Measurements from ENCODE around the gene MASP2.
"Not testable (repeated sequence)": the region's sequence is repeated elsewhere in the genome, so short reads cannot be mapped to it uniquely, and the experiment has no call there.

Gene MASP2

DNA sequence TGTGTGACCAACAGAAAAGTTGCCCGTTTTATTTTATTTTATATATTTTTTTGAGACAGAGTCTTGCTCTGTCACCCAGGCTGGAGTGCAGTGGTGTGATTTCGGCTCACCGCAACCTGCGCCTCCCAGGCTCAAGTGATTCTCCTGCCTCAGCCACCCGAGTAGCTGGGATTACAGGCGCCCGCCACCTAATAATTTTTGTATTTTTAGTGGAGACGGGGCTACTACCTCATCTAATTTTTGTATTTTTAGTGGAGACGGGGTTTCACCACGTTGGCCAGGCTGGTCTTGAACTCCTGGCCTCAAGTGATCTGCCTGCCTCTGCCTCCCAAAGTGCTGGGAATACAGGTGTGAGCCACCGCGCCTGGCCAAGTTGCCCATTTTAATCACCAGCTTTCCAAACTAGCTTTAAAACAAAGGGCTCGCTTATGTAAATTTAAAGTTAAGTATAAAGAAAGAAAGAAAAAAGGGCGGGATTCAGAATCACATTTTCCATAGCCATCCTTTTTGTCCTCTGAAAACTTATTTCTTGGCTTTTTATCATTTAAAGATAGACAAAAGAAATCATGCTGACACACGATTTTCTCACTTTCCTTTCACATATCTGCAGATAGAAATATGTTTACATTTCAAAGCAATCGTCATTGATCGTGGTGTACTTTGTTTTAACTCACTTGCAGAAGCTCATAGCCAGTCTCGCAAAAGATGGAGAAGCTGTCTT is 9.9 kb downstream of the MASP2 start:
- DNase-seq: not testable (repeated sequence)

DNA sequence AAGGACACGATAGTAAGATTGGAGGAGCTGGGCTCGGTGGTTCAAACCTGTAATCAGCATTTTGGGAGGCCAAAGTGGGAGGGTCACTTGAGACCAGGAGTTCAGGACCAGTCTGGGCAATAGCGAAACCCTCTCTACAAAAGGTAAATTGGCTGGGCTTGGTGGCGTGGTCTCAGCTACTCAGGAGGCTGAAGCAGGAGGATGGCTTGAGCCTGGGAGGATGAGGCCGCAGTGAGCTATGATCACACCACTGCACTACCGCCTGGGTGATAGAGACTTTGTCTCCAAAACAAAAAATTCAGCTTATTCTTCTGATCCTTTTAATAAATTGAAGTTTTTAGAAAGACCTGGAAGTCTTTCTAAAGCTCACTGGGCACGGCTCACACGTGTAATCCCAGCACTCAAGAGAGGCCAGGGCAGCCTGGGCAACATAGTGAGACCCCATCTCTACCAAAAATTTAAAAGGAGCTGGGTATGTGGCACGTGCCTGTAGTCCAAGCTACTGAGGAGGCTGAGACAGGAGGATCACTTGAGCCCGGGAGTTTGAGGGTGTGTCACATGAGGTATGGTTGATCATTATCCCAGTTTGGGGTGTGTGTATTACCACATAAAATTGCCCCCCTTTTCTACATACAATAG is 15.3 kb downstream of the MASP2 start:
- DNase-seq: no peak

DNA sequence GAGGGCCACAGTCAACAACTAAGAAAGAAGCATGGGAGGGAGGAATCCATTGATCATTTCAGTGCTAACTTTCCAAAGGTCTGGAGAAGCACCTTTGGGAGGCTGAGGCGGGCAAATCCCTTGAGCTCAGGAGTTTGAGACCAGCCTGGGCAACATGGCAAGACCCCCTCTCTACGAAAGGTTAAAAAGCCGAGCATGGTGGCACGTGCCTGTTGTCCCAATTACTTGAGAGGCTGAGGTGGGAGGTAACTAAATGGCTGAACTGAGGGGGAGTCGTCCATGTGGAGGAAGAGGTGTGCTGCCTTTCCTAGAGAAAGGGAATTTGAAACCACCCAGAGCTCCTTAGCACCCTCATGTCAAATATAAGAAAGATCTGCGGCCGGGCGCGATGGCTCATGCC is 16.2 kb downstream of the MASP2 start:
- DNase-seq: no peak

- no peak for DNase-seq
Observed at GRCh38 chr1:11028018-11028417, 19.0 kb downstream of the MASP2 start.

DNA sequence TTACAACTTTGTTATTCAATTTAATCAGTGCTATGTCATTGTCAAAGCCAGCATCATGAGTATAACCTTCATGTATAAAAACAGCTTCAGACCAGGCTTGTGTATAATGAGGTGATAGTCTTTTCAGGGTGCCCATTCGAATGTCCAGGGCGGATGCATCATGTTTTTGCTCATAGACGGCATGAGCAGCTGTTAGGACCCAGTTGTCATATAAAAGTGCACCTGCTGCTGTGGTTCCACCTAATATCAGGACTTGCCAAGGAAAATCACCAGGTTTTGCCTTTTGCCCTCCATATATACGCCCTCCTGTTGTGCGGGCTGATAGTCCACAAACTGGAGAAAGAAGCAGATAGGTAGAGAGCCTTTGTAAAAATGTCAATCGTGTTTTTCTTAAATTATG is 19.7 kb downstream of the MASP2 start:
- DNase-seq: no peak

DNA sequence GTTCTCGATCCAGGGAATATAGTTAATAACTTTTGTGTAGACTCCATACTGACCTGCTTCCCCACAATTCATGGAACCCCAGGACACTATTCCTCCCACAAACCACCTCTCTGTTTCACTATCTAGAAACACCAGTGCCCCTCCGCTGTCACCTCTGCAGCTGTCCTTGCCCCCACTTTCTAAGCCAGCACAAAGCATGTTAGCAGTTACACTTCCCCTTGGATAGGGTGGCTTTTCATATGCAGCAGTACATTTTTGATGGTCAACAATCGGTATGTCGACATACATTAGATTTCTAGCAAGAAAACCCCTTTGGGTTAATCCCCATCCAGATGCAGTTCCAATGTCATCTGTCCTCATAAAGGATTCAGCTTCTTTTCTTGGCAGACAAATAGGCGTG is 20.1 kb downstream of the MASP2 start:
- DNase-seq: no peak

- no peak for DNase-seq
Observed at GRCh38 chr1:11026052-11026451, 21.0 kb downstream of the MASP2 start.

DNA sequence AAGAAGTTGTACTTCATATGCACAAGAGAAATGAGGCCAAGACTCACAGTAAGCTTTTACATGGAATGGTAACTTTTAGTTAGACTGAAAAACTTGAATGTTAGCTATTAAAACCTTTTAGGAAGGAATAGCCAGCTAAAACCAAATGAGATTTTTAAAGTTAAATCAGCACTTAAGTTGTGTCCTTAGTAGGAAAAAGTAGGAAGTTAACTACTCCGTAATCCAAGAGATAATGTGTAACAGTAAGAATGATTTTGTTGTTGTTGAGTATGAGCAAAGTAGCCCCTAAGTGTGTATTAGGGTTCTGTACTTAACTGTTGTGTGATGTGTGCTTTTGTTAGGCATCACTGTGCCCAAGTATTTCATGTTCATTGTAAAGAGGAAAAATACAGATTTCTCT is 21.4 kb downstream of the MASP2 start:
- no peak for DNase-seq

DNA sequence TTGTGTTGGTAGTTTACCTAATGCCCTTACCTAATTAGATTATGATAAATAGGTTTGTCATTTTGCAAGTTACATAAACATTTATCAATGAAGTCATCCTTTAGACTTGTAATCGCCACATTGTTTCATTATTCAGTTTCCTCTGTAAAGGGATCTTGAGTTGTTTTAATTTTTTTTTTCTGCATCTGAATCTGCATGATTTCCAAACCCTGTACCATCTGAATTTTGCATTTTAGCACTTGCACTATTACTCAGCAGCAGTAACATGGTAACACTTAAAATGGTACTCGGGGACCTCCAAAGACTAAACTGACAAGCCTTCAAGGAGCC is 22.2 kb downstream of the MASP2 start:
- no peak for DNase-seq

GRCh38 chr1:11024154-11024873 is 22.7 kb downstream of the MASP2 start:
- DNase-seq: no peak

GRCh38 chr1:11023201-11023600 is 23.8 kb downstream of the MASP2 start:
- no peak for DNase-seq

- no peak for DNase-seq
Observed at GRCh38 chr1:11019971-11020370, 27.1 kb downstream of the MASP2 start.

DNA sequence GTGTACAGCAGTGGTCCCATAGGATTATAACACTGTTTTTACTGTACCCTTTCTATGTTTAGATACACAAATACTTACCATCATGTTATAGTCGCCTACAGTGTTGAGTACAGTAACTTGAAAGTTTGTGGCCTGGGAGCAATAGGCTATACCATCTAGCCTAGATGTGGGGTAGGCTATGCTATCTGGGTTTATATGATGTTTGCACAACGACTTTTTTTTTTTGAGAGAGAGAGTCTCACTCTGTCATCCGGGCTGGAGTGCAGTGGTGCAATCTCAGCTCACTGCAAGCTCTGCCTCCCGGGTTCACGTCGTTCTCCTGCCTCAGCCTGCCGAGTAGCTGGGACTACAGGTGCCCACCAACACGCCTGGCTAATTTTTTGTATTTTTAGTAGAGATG is 27.7 kb downstream of the MASP2 start:
- not testable (repeated sequence) for DNase-seq

- DNase-seq: no peak
Observed at GRCh38 chr1:11013160-11013531, 33.9 kb downstream of the MASP2 start.

DNA sequence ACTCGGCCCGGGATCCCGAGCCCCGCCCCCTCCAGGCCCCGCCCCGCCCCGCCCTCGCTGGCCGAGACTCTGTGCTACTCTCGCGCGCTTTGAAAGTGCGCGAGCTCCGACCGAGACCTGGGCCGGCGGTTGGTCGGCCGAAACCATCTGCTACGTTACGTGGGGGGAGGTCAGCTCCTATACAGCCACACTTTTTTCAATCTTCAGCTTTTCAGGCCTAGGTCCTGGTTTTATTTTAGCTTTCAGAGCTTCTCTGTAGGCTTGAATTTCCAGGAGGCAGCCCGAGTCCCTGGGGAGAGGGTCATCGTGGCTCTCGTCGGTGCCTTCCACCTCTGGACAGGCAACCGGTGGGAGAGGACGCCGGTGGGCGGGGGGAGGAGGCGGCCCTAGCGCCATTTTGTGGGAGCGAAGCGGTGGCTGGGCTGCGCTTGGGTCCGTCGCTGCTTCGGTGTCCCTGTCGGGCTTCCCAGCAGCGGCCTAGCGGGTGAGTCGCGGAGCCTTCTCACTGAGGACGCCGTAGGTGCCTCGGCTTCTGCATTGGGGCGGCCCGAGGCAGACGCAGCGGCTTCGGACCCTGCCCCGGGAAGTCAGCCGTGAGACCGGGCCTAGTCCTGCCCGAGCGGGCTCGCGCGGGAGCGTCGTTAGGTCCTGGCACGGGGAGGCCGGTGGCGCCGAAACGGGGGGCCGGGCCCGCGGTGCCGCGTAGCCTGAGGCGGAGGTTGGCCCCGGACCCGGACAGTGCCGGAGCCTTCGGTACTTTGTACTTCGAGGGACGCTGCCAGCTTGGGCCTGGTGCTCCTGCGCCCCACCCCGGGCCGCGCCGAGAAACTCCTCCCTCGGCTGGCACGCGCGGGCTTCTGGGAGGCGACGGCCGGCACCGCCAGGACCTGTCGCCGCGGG is 34.5 kb downstream of the MASP2 start, which contains the start of gene TARDBP:
TSS of gene TARDBP (plus strand) at position 395 of the 900 bp plus-strand sequence. CDS start 1,074 bp downstream, outside the sequence.
- peak; percentile 95 for DNase-seq

GRCh38 chr1:11000526-11000925 is 46.5 kb downstream of the MASP2 start:
- no peak for DNase-seq

GRCh38 chr1:10996100-10996499 is 50.9 kb downstream of the MASP2 start:
- no peak for DNase-seq

- no peak for DNase-seq
Observed at GRCh38 chr1:10992864-10993263, 54.2 kb downstream of the MASP2 start.

DNA sequence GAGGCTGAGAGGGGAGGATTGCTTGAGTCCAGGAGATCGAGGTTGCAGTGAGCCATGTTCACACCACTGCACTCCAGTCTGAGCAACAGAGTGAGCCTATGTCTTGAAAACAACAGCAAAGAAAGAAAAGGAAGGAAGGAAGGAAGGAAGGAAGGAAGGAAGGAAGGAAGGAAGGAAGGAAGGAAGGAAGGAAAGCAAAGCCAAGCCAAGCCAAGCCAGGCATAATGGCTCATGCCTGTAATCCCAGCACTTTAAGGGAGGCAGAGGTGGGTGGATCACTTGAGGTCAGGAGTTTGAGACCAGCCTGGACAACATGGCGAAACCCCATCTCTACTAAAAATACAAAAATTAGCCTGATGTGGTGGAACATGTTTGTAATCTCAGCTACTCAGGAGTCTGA is 55.0 kb downstream of the MASP2 start:
- not testable (repeated sequence) for DNase-seq

DNA sequence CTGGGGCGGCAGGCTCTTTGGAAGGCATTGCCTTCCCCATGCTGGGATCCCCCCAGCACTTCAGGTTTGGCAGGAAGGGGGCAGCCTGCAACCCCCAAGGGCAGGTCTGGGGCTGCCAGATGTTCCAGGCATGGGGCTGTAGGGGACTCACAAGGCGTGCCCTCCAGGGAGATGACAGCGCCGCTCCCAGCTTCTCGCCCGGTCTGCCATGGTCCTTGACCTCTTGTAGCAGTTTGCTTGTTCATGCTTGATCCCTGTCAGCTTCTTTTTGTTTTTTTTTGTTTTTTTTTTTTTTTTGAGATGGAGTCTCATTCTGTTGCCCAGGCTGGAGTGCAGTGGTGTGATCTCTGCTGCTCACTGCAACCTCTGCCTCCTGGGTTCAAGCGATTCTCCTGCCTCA is 56.2 kb downstream of the MASP2 start:
- DNase-seq: no peak

- DNase-seq: not testable (repeated sequence)
Observed at GRCh38 chr1:10989920-10990516, 57.0 kb downstream of the MASP2 start.

DNA sequence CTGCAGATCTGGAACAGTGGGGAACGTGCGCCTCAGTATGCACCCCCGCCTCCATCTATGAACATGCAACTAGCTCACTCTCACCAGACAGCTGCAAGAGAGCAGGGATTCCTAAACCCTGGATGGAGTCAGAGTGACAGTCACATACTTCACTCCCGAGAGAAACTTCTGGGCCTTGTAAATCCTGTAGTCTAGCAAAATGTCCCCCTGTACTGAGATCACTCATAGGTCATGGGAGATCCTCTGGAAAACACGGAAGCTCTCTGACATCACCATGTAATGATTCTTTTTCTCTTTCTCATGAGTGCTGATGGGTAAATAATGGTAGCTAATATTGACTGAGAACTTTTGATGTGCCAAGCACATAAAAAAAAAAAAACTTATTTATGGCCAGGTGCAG is 57.9 kb downstream of the MASP2 start:
- DNase-seq: no peak

All from T1000 (cell line).